Activated T-helper 1 cell treated with anti-CD3 and anti-CD28 coated beads, Interleukin-12 subunit alpha, Interleukin-12 subunit beta, Interleukin-2, Interleukin-4 antibody, amounts not matched to agents 30 ng/mL and 10 ng/mL and 1 ng/mL, durations not matched to agents 14 hours and 24 hours and 36 hours (primary cell): ENCODE results near the gene SLC7A6. TPM values are rescaled to one million over a fixed set of nuclear protein-coding genes. Genes with fewer than 3 reads are reported as not detected.

Experiments used
- DNase-seq: peaks from one replicate; pipeline ENCODE4 v3.0.0; 2021; ENCODE audit warnings: low spot score
- H3K27ac Mint-ChIP-seq: one replicate; pipeline ENCODE4 v1.8.0; 2021; ENCODE audit warnings: mild to moderate bottlenecking, mixed read lengths
- H3K27me3 Mint-ChIP-seq: one replicate; pipeline ENCODE4 v1.8.0; 2022; ENCODE audit warnings: mild to moderate bottlenecking, moderate library complexity, mixed read lengths; ENCODE audit not compliant: insufficient read depth
- H3K36me3 Mint-ChIP-seq: one replicate; pipeline ENCODE4 v1.8.0; 2021; ENCODE audit warnings: low read depth, mixed read lengths
- H3K4me1 Mint-ChIP-seq: one replicate; pipeline ENCODE4 v1.8.0; 2021; ENCODE audit warnings: low read depth, mixed read lengths
- H3K4me3 Mint-ChIP-seq: one replicate; pipeline ENCODE4 v1.8.0; 2021; ENCODE audit warnings: mild to moderate bottlenecking, moderate library complexity, mixed read lengths
- H3K9me3 Mint-ChIP-seq: one replicate; pipeline ENCODE4 v1.8.0; 2021; ENCODE audit warnings: mixed read lengths
- intact Hi-C: fragments of 100-400 bp; cut with micrococcal nuclease; formaldehyde crosslinking; loops from one replicate; pipeline ENCODE4 v1.15.1; 2024
- total RNA-seq: library from RNA; stranded (reverse); gene quantifications from 2 replicates; pipeline ENCODE4 v1.2.3, GENCODE V29; 2022

SLC7A6 gene
- total RNA-seq, 1 donor from 2014 or later: 143 TPM

DNA sequence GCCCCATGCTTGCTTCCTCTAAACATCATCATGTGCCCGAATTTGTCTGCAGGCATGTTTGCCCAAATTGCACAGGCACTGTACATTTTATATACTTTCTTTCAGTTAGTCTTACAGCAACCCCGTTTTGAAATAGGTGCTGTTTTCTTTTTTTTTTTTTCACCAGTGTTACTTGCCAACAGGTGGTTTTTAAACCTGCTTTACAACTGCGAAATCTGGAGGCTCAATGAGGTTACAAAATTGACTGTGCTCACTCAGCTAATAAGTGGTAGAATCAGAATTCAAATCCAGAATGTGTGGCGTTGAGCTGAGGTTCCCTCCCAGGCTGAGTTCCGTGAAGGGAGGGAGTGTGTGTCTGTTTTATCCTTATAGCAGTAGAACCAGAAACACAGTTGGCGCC is 13.4 kb upstream of the SLC7A6 start:
- no peaks in the 10 kb centered on the region for H3K27me3 Mint-ChIP-seq

DNA sequence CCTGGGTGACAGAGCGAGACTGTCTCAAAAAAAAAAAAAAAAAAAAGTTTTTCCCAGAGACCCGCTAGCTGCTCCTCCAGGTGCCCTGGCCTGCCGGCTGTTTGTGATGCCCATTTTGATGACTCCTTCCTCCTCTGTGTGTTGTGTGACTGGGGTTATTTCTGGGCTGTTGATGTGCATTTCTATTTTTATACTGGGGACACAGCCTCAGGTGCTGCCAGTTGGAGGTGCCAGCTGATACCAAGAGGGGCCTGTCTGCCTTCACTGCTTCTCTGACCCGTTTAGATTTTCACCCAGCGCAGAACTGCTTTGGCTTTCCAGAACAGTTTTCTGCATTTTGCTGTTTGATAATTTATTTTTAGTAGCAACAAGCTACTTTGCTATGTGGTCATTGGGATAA is 12.5 kb upstream of the SLC7A6 start:
- H3K4me3 Mint-ChIP-seq: no peak overlapping the region
- peaks cover 8% of the 10 kb centered on the region for H3K36me3 Mint-ChIP-seq
- no peaks in the 10 kb centered on the region for H3K9me3 Mint-ChIP-seq
- peaks cover under 1% of the 10 kb centered on the region for H3K4me1 Mint-ChIP-seq
- no peaks in the 10 kb centered on the region for H3K27me3 Mint-ChIP-seq
- no peak overlapping the region for H3K27ac Mint-ChIP-seq
- intact Hi-C loops: no loop called here
- no peak for DNase-seq

More for the DNA sequence above, 13.4 kb upstream of the SLC7A6 start:
- Mint-ChIP-seq H3K4me1 (peaks cover 9% of the 10 kb centered on the region), H3K27ac (no peak overlapping the region), H3K4me3 (no peak overlapping the region), H3K36me3 (peaks cover 8% of the 10 kb centered on the region), H3K9me3 (no peaks in the 10 kb centered on the region)
- DNase-seq: no peak
- intact Hi-C loops: no loop called here

DNA sequence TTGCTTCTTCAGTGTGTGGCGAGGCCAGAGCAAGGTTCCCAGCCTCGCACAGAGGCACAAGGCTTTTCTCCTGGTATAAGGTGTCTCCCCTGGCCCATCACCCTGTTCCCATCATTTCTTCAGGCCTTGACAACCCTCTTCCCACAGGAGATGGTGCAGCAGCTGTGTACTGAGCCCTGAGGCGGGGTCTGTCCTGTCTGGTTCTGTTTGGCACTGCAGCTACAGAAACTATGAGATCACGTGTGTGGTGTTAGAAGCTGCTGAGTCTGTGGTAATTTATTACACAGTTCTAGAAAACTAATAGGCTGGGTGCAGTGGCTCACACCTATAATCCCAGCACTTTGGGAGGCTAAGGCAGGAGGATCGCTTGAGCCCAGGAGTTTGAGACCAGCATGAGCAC is 11.9 kb upstream of the SLC7A6 start:
- intact Hi-C loops: no loop called here
- no peaks in the 10 kb centered on the region for H3K27me3 Mint-ChIP-seq
- DNase-seq: no peak
- H3K4me3 Mint-ChIP-seq: no peak overlapping the region
- no peak overlapping the region for H3K27ac Mint-ChIP-seq
- H3K4me1 Mint-ChIP-seq: peaks cover 3% of the 10 kb centered on the region
- peaks cover 8% of the 10 kb centered on the region for H3K36me3 Mint-ChIP-seq
- no peaks in the 10 kb centered on the region for H3K9me3 Mint-ChIP-seq

GRCh38 chr16:68253721-68254120 is 10.6 kb upstream of the SLC7A6 start:
- Mint-ChIP-seq H3K9me3 (no peaks in the 10 kb centered on the region), H3K36me3 (peaks cover 10% of the 10 kb centered on the region), H3K27me3 (no peaks in the 10 kb centered on the region), H3K4me1 (peaks cover 6% of the 10 kb centered on the region), H3K4me3 (no peak overlapping the region), H3K27ac (no peak overlapping the region)
- intact Hi-C loops: no loop called here
- DNase-seq: no peak

- intact Hi-C loops: no loop called here
- Mint-ChIP-seq H3K36me3 (peaks cover 9% of the 10 kb centered on the region), H3K27ac (no peak overlapping the region), H3K9me3 (no peaks in the 10 kb centered on the region), H3K4me1 (peaks cover 6% of the 10 kb centered on the region), H3K4me3 (no peak overlapping the region), H3K27me3 (no peaks in the 10 kb centered on the region)
- DNase-seq: no peak
These were observed 8.6 kb upstream of the SLC7A6 start for GRCh38 chr16:68255712-68256111.

- DNase-seq: no peak
- intact Hi-C loops: no loop called here
These were observed 6.9 kb upstream of the SLC7A6 start for GRCh38 chr16:68257251-68257905.

DNA sequence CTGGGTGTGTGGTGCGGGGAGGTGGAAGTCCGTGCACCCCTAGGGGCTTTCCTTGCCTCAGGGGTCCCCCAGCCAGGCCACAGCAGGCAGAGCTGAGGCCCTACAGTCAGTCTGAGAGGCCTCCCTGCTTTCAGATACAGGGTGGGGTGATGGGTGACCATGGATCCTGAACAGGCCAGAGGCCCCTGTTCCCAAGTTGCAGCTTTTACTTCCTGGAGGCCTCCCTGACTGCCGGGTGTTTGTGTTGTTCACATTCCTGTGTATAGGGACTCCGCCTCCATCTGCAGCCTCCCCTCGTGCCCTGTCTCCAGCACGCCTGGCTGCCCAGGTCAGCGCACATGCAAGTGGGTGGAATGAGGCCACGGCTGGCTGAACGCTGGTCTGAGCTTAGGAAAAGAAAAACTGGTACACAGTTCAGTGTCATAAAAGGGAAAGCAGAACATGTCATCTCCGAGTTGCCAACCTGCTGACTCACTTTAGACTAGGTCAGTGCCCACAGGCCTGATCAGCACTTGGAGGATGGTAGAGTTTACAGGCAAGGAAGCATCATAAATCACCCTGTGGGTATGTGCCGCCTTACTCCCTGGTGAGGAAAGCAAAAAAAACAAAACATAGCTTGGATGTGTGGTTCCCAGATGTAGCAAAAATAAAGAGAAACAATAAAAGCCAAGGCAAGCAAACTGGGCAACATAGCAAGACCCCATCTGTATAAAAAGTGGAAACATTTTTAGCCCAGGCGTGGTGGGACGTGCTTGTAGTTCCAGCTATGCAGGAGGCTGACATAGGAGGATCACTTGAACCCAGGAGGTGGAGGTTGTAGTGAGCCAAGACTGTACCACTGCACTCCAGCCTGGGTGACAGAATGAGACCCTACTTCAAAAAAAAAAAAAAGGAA is 6.2 kb upstream of the SLC7A6 start:
- DNase-seq: no peak
- H3K4me3 Mint-ChIP-seq: no peak overlapping the region
- intact Hi-C loops: loop anchor here (1.0 kb wide), 1 partner anchor 98 kb away; no protein-coding TSS in a partner anchor

More at GRCh38 chr16:68257251-68257905, 6.9 kb upstream of the SLC7A6 start:
- H3K9me3 Mint-ChIP-seq: no peaks in the 10 kb centered on the region
- no peak overlapping the region for H3K27ac Mint-ChIP-seq
- H3K4me1 Mint-ChIP-seq: peaks cover 14% of the 10 kb centered on the region
- peaks cover 5% of the 10 kb centered on the region for H3K36me3 Mint-ChIP-seq
- no peaks in the 10 kb centered on the region for H3K27me3 Mint-ChIP-seq
- no peak overlapping the region for H3K4me3 Mint-ChIP-seq

GRCh38 chr16:68259007-68259825 is 5.1 kb upstream of the SLC7A6 start:
- peaks cover 5% of the 10 kb centered on the region for H3K36me3 Mint-ChIP-seq
- no peaks in the 10 kb centered on the region for H3K9me3 Mint-ChIP-seq
- no peak overlapping the region for H3K4me3 Mint-ChIP-seq
- intact Hi-C loops: no loop called here
- no peak for DNase-seq
- peaks cover 25% of the 10 kb centered on the region for H3K4me1 Mint-ChIP-seq
- no peak overlapping the region for H3K27ac Mint-ChIP-seq
- no peaks in the 10 kb centered on the region for H3K27me3 Mint-ChIP-seq

More for the DNA sequence above, 6.2 kb upstream of the SLC7A6 start:
- Mint-ChIP-seq H3K4me1 (peaks cover 17% of the 10 kb centered on the region), H3K27me3 (no peaks in the 10 kb centered on the region), H3K9me3 (no peaks in the 10 kb centered on the region), H3K27ac (no peak overlapping the region), H3K36me3 (peaks cover 5% of the 10 kb centered on the region)

GRCh38 chr16:68263559-68264127 is 683 bp upstream of the SLC7A6 start:
- no peaks in the 10 kb centered on the region for H3K9me3 Mint-ChIP-seq
- peaks cover 47% of the 10 kb centered on the region for H3K4me1 Mint-ChIP-seq
- H3K36me3 Mint-ChIP-seq: peaks cover 21% of the 10 kb centered on the region
- intact Hi-C loops: loop anchor here (1.0 to 10.0 kb wide), 7 partner anchors 18 to 491 kb away; partner anchors contain the start of genes PLA2G15 and SLC7A6OS
- peak overlapping the region; percentile 89 for H3K4me3 Mint-ChIP-seq
- H3K27me3 Mint-ChIP-seq: no peaks in the 10 kb centered on the region
- H3K27ac Mint-ChIP-seq: peak overlapping the region; percentile 99
- no peak for DNase-seq

DNA sequence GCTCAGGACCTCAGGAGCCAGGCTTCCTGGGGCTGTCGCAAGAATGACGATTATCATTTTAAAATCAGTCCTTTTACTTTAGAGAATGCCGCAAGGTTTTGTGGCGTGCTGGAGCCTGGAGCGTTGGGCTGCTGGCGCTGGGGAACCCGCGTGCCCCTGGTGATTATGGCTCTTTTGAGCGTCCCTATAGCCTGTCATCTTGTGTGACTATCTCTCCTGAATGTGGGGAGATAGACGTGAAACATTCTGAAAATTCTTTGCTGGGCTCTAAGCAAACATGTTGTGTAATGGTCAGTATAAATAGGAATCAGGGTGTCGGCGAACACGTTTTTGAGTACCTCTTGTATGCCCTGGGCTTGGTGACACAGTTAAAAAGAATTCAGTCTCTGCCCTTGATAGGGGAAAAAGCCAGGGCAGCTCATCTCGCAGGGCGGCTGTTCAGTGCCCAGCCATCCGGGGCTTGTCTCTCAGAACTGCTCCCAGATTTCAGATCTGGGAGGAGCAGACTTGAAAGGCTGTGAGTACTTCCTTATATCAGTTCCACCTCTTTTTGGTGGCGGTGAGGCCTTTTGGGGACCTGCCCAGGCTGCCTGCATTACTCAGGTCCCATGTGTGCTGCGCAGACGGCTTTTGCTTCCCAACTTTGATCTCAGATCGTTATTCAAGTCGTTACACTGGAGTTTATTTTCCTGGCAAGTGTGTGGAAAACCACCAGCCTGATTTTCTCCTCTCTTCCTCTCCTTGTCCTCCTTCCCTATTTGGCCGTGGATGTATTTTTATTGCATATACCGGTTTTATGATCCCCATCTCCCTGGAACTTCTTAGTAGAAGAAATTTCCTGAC is 973 bp downstream of the SLC7A6 start:
- peak overlapping the region; percentile 97 for H3K27ac Mint-ChIP-seq
- H3K4me1 Mint-ChIP-seq: peaks cover 63% of the 10 kb centered on the region
- H3K9me3 Mint-ChIP-seq: no peaks in the 10 kb centered on the region
- peaks cover 26% of the 10 kb centered on the region for H3K36me3 Mint-ChIP-seq
- H3K27me3 Mint-ChIP-seq: no peaks in the 10 kb centered on the region
- intact Hi-C loops: loop anchor here (1.0 to 10.0 kb wide), 4 partner anchors 10 to 490 kb away; no protein-coding TSS in a partner anchor
- DNase-seq: no peak
- peak overlapping the region; percentile 94 for H3K4me3 Mint-ChIP-seq

- Mint-ChIP-seq H3K27ac (peak overlapping the region; percentile 55), H3K27me3 (no peaks in the 10 kb centered on the region), H3K4me3 (peak overlapping the region; percentile 64), H3K4me1 (peaks cover 76% of the 10 kb centered on the region), H3K9me3 (no peaks in the 10 kb centered on the region), H3K36me3 (peaks cover 45% of the 10 kb centered on the region)
- intact Hi-C loops: loop anchor here (10.0 kb wide), 1 partner anchor 487 kb away; no protein-coding TSS in a partner anchor
- no peak for DNase-seq
These were observed 3.5 kb downstream of the SLC7A6 start for GRCh38 chr16:68267612-68268405.
